ENCODE measurements around the gene DBNL. TPM values are rescaled to one million over a fixed set of nuclear protein-coding genes. Genes with fewer than 3 reads are reported as not detected.

DBNL gene
- total and polyA plus RNA-seq, 4 donors = 26.1 to 60.2 (median 41.5) TPM

DNA sequence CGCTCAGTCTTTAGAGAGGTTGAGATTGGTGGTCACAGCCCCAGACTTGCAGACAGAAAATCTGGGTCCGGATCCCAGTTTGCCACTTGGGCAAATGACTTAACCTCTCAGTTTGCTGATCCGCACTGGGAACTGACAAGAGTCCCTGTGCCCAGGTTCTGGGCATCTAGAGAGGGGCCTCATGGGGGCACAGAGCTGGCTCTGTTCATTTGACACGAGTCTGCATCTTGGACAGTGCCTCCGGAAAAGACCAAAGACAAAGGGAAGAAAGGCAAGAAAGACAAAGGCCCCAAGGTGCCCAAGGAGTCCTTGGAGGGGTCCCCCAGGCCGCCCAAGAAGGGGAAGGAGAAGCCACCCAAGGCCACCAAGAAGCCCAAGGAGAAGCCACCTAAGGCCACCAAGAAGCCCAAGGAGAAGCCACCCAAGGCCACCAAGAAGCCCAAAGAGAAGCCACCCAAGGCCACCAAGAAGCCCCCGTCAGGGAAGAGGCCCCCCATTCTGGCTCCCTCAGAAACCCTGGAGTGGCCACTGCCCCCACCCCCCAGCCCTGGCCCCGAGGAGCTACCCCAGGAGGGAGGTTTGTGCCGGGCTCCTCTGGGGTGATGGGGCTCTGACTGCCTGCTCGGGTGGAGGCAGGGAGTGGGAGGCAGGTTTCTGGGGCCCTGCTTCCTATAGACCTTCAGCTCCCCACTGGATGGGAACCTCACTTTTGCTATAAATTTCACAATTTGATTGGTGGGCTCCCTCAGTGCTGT is 62.0 kb downstream of the DBNL start:
- Histone ChIP-seq H3K27ac (ENCODE audit: low read depth in 1 of 2, low read length in 2 of 2) (no peak overlapping the region), H3K4me3 (ENCODE audit: low read depth in 1 of 3, low read length in 3 of 3) (no peak overlapping the region), H3K36me3 (ENCODE audit: control insufficient read depth in 4 of 4, insufficient read depth in 3 of 4, low read depth in 1 of 4, low read length in 3 of 4) (no peaks in the 10 kb centered on the region), H3K9me3 (ENCODE audit: control insufficient read depth in 4 of 4, low read length in 3 of 4) (no peaks in the 10 kb centered on the region), H3K27me3 (ENCODE audit: control insufficient read depth in 4 of 4, insufficient read depth in 4 of 4, low read length in 3 of 4) (no peaks in the 10 kb centered on the region), H3K4me1 (ENCODE audit: control insufficient read depth in 4 of 4, insufficient read depth in 4 of 4, low read length in 3 of 4) (peaks cover 0 to 7% (median 0%) of the 10 kb centered on the region in 4 donors), H3K9ac (ENCODE audit: low read depth in 1 of 2, low read length in 2 of 2) (no peak overlapping the region)
- no peak for DNase-seq (ENCODE audit: low spot score)
- TF ChIP-seq HNF4A (conservative IDR thresholded peaks at IDR 0.05) (no peak), YY1 (IDR thresholded peaks at IDR 0.05) (no peak), NR2F2 (IDR thresholded peaks at IDR 0.05) (no peak), TAF1 (conservative IDR thresholded peaks at IDR 0.05) (no peak)
- TF ChIP-seq, protein P1, sequence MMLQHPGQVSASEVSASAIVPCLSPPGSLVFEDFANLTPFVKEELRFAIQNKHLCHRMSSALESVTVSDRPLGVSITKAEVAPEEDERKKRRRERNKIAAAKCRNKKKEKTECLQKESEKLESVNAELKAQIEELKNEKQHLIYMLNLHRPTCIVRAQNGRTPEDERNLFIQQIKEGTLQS (IDR thresholded peaks at IDR 0.05) = no peak
- 89% methylated on average over 10 of the region's 10 CpGs for WGBS

DNA sequence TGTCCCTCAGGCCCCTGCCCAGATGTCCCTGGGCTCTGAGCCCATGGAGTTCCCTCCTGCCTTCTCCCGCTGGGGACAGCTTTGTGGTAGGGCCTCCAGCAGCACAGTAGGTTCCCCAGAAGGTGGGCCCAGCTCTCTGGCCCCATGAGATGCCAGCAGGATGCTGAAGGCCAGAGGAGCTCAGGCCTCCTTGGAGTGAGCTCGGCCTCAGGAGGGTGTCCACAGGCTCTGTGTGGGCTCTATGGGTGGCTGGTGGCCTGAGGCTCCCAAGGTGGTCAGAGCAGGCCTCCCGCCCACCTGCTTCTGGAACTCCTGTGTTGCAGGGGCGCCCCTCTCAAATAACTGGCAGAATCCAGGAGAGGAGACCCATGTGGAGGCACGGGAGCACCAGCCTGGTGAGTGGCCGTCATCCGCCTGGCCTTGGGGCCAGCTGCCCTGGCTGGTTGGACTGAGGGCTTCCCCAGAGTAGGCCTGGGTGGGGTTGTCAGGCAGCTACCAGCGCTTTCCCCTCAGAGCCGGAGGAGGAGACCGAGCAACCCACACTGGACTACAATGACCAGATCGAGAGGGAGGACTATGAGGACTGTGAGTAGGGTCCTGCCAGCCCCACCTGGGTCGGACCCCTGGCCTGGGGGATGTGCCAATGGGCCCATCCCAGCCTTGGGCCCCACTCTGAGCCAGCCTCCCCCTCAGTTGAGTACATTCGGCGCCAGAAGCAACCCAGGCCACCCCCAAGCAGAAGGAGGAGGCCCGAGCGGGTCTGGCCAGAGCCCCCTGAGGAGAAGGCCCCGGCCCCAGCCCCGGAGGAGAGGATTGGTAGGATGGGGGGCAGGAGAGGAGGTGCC is 62.8 kb downstream of the DBNL start:
- H3K4me3 ChIP-seq (ENCODE audit: low read depth in 1 of 3, low read length in 3 of 3) = no peak overlapping the region
- H3K36me3 ChIP-seq (ENCODE audit: control insufficient read depth in 4 of 4, insufficient read depth in 3 of 4, low read depth in 1 of 4, low read length in 3 of 4) = no peaks in the 10 kb centered on the region
- DNase-seq (ENCODE audit: low spot score) = no peak
- H3K27me3 ChIP-seq (ENCODE audit: control insufficient read depth in 4 of 4, insufficient read depth in 4 of 4, low read length in 3 of 4) = no peaks in the 10 kb centered on the region
- H3K27ac ChIP-seq (ENCODE audit: low read depth in 1 of 2, low read length in 2 of 2) = no peak overlapping the region
- TF ChIP-seq, protein P1 (IDR thresholded peaks at IDR 0.05) = no peak
- no peak for TF ChIP-seq FOXA2 (IDR thresholded peaks at IDR 0.05)
- TF ChIP-seq TAF1 (conservative IDR thresholded peaks at IDR 0.05) = no peak
- TF ChIP-seq, protein P2, sequence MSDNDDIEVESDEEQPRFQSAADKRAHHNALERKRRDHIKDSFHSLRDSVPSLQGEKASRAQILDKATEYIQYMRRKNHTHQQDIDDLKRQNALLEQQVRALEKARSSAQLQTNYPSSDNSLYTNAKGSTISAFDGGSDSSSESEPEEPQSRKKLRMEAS (IDR thresholded peaks at IDR 0.05) = no peak
- H3K4me1 ChIP-seq (ENCODE audit: control insufficient read depth in 4 of 4, insufficient read depth in 4 of 4, low read length in 3 of 4) = peaks cover 0 to 7% (median 0%) of the 10 kb centered on the region in 4 donors
- 95% methylated on average over 18 of the region's 18 CpGs for WGBS
- no peak overlapping the region for H3K9ac ChIP-seq (ENCODE audit: low read depth in 1 of 2, low read length in 2 of 2)
- H3K9me3 ChIP-seq (ENCODE audit: control insufficient read depth in 4 of 4, low read length in 3 of 4) = no peaks in the 10 kb centered on the region

DNA sequence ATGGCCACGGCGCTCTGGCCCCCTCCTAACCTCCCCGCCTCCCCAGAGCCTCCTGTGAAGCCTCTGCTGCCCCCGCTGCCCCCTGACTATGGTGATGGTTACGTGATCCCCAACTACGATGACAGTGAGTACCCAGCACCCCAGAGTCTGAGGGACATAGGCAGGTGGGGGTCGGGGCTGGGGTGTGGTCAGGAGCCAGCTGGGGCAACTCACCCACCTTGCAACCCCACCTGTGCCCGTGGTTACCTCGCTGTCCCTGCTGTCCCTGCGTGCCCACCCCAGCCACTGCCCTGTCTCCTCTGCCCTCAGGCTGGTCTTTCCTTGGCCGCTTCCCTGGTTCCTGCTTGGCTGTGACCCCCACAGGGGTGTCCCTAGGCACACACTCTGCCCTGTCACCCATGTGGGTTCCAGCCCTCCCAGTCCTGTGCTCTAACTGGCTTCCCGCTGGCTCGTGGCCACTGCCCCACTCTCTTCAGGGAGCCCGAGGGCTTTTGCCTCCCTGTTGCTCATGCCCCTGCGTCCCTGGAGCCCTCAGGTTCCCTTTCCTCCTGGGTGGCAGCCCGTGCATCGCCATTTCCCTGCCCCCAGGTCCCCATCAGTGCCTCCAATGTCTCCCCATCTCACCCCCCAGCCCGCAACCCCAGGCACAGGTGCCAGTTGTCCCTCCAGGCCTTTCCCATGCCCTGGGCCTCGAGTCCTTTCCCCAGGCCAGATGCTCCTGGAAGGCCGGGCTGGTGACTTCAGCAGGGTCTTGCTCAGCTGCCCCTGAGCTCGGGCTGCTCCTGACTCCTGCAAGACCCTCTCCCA is 63.7 kb downstream of the DBNL start:
- WGBS = 91% methylated on average over 21 of the region's 21 CpGs
- DNase-seq (ENCODE audit: low spot score) = no peak
- H3K27me3 ChIP-seq (ENCODE audit: control insufficient read depth in 4 of 4, insufficient read depth in 4 of 4, low read length in 3 of 4) = no peaks in the 10 kb centered on the region
- H3K36me3 ChIP-seq (ENCODE audit: control insufficient read depth in 4 of 4, insufficient read depth in 3 of 4, low read depth in 1 of 4, low read length in 3 of 4) = no peaks in the 10 kb centered on the region
- no peak overlapping the region for H3K27ac ChIP-seq (ENCODE audit: low read depth in 1 of 2, low read length in 2 of 2)
- no peak for TF ChIP-seq EGR1 (IDR thresholded peaks at IDR 0.05; ENCODE audit: low read depth in 2 of 2)
- TF ChIP-seq, protein P1 (IDR thresholded peaks at IDR 0.05) = no peak
- TF ChIP-seq TAF1 (conservative IDR thresholded peaks at IDR 0.05) = no peak
- TF ChIP-seq, protein P2 (IDR thresholded peaks at IDR 0.05) = no peak
- TF ChIP-seq HNF4A (conservative IDR thresholded peaks at IDR 0.05) = no peak
- no peak for TF ChIP-seq FOXA2 (IDR thresholded peaks at IDR 0.05)
- TF ChIP-seq RXRA (IDR thresholded peaks at IDR 0.05) = no peak
- no peaks in the 10 kb centered on the region for H3K9me3 ChIP-seq (ENCODE audit: control insufficient read depth in 4 of 4, low read length in 3 of 4)
- no peak overlapping the region for H3K9ac ChIP-seq (ENCODE audit: low read depth in 1 of 2, low read length in 2 of 2)
- H3K4me3 ChIP-seq (ENCODE audit: low read depth in 1 of 3, low read length in 3 of 3) = no peak overlapping the region
- peaks cover 0 to 7% (median 4%) of the 10 kb centered on the region in 4 donors for H3K4me1 ChIP-seq (ENCODE audit: control insufficient read depth in 4 of 4, insufficient read depth in 4 of 4, low read length in 3 of 4)

All from liver (tissue), 9 donors.